DOHH2 (cell line): ENCODE results near the gene NANOG.

Source experiments
- CTCF ChIP-seq: fragments of 200-600 bp; sonication (generic); IDR thresholded peaks from one replicate; pipeline ENCODE4 v1.5.1; 2014; ENCODE audit warnings: antibody characterized with exemption, mild to moderate bottlenecking, low read depth, low read length; ENCODE audit not compliant: poor library complexity, severe bottlenecking
- EZH2phosphoT487 ChIP-seq: fragments of 200-600 bp; sonication (generic); IDR thresholded peaks from 2 replicates; pipeline ENCODE4 v1.6.1; 2017; ENCODE audit warnings: borderline replicate concordance, mild to moderate bottlenecking, antibody characterized with exemption, low read length, moderate library complexity, mixed read lengths

- TF ChIP-seq CTCF (no peak), EZH2phosphoT487 (no peak)
Observed at GRCh38 chr12:7784701-7785100, 4.5 kb upstream of the NANOG start.
